ENCODE data around the gene MAP3K21.

The MAP3K21 gene

DNA sequence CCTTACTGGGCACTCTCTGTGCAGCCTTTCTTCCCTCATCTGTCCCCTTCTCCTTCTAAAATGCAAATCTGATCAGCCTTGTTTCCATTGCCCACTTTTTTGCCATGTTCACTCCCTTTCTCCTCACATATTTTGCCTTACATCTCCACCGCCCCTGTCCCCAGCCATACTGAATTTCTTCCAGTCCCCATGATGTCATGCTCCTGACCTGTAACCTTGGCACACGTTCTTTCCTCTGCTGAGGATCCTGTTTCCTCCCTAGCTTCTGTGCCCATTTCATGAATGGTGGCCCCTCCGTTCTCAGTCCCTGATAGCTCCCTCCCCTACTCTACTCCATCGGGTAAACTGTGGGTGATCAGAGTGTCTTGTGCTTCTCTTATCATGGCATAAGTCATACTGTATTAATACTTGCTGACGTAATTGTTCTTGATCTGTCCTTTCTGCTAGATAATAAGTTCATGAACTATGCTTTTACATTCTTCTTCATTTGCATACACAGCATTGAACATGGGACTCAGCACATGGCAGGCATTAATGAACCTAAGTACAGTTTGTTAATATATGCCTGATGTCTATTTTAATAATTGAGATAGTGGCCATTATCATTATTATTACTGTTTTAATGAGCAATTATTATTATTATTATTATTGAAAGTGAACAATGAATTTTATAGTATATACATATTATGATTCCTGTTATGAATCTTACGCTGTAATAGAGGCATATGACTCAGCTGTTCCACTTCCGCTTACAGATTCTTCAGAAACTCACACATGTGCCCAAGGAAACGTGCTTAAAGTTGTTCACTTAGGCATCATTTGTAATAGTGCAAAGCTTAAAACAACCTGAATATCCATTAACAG is 28.5 kb downstream of the MAP3K21 start:
- Histone ChIP-seq H4K20me1 (ENCODE audit: insufficient read depth, low read length) (no peaks in the 10 kb centered on the region), H3K9me3 (replicated peaks; ENCODE audit: insufficient read depth, low read length) (no peaks in the 10 kb centered on the region), H2AFZ (ENCODE audit: low read length) (no peak overlapping the region), H3K79me2 (ENCODE audit: low read length) (0 out of 2 replicates have a peak, but pooled peaks cover 3% of the 10 kb centered on the region), H3K4me1 (ENCODE audit: low read length) (peaks cover 11% of the 10 kb centered on the region), H3F3A (ENCODE audit: insufficient read depth, low read length) (no peaks in the 10 kb centered on the region), H3K9ac (ENCODE audit: low read length) (no peak overlapping the region), H3K4me3 (ENCODE audit: low read length) (no peak overlapping the region), H3K27me3 (replicated peaks; ENCODE audit: insufficient read depth, low read length) (no peaks in the 10 kb centered on the region), H3K4me2 (ENCODE audit: low read depth, low read length) (no peak overlapping the region), H3K27ac (ENCODE audit: low read length) (no peak overlapping the region), H3K36me3 (replicated peaks; ENCODE audit: insufficient read depth, low read length) (no peaks in the 10 kb centered on the region), H3K9me2 (replicated peaks; ENCODE audit: insufficient read depth, low read length) (no peaks in the 10 kb centered on the region)
- TF ChIP-seq EZH2 (optimal IDR thresholded peaks at IDR 0.05; ENCODE audit: low read depth, low read length) (no peak), EZH2phosphoT487 (IDR thresholded peaks at IDR 0.05; ENCODE audit: low read length) (no peak)
- TF ChIP-seq, protein P1, sequence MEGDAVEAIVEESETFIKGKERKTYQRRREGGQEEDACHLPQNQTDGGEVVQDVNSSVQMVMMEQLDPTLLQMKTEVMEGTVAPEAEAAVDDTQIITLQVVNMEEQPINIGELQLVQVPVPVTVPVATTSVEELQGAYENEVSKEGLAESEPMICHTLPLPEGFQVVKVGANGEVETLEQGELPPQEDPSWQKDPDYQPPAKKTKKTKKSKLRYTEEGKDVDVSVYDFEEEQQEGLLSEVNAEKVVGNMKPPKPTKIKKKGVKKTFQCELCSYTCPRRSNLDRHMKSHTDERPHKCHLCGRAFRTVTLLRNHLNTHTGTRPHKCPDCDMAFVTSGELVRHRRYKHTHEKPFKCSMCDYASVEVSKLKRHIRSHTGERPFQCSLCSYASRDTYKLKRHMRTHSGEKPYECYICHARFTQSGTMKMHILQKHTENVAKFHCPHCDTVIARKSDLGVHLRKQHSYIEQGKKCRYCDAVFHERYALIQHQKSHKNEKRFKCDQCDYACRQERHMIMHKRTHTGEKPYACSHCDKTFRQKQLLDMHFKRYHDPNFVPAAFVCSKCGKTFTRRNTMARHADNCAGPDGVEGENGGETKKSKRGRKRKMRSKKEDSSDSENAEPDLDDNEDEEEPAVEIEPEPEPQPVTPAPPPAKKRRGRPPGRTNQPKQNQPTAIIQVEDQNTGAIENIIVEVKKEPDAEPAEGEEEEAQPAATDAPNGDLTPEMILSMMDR (IDR thresholded peaks at IDR 0.05; ENCODE audit: low read length) = no peak
- no peak for DNase-seq

DNA sequence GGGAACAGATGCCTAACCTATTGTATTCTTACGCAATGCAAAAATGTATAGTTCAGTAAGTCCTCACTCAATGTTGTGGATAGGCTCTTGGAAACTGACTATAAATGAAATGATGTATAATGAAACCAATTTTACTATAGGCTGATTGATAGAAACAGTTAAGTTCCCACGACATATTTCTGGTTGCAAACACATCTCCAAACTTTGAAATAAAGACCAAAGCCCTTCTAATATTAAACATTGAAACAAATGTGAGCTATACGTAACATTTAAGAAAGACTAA is 29.1 kb downstream of the MAP3K21 start:
- Histone ChIP-seq H3K27ac (ENCODE audit: low read length) (no peak overlapping the region), H2AFZ (ENCODE audit: low read length) (no peak overlapping the region)
- DNase-seq = no peak

DNA sequence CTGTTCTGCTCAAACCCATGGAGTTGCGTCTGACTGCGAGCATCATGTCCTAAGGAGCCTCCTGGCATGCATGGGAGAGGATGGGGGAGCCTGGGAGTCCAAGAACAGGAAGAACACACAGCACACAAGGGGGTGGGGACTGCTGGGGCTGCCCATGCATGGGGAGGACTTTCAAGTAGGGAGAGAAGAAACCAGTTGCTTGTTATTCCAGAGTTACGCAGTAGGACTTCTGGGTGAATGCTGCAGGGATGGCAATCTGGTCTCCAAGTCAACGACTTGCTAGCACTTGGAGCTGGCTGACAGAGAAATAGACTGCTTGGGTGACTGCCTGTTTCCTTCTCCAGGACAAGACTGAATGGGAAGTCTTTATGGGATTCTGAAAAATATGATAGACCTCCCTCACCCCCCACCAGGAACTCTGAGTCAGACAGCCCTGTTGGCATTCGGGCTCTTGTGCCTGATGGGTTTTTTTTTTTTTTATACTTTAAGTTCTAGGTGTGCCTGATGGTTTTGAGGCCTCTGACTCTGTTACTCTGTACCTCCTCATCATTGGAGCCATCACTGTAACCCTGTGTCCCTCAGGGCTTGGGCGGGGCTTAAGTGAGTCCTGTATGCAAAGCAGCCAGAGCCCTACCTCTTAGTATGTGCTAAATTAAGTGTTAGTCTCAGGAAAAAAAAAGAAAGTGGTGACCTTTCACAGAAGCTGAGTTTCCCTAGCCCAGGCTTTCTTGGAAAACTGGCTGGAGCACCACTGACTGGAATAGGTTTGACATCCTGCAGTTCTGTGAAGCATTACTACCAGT is 30.3 kb downstream of the MAP3K21 start:
- 0 out of 2 replicates have a peak, but pooled peaks cover 3% of the 10 kb centered on the region for H3K79me2 ChIP-seq (ENCODE audit: low read length)
- no peak overlapping the region for H3K9ac ChIP-seq (ENCODE audit: low read length)
- H3F3A ChIP-seq (ENCODE audit: insufficient read depth, low read length) = no peaks in the 10 kb centered on the region
- no peaks in the 10 kb centered on the region for H4K20me1 ChIP-seq (ENCODE audit: insufficient read depth, low read length)
- no peak overlapping the region for H3K4me3 ChIP-seq (ENCODE audit: low read length)
- no peaks in the 10 kb centered on the region for H3K9me2 ChIP-seq (replicated peaks; ENCODE audit: insufficient read depth, low read length)
- peaks cover 5% of the 10 kb centered on the region for H3K4me1 ChIP-seq (ENCODE audit: low read length)
- no peak for TF ChIP-seq EZH2 (optimal IDR thresholded peaks at IDR 0.05; ENCODE audit: low read depth, low read length)
- TF ChIP-seq, protein P1 (IDR thresholded peaks at IDR 0.05; ENCODE audit: low read length) = no peak
- no peak for TF ChIP-seq EZH2phosphoT487 (IDR thresholded peaks at IDR 0.05; ENCODE audit: low read length)
- peak; percentile 38 for DNase-seq
- H2AFZ ChIP-seq (ENCODE audit: low read length) = no peak overlapping the region
- H3K9me3 ChIP-seq (replicated peaks; ENCODE audit: insufficient read depth, low read length) = no peaks in the 10 kb centered on the region
- H3K4me2 ChIP-seq (ENCODE audit: low read depth, low read length) = no peak overlapping the region
- no peak overlapping the region for H3K27ac ChIP-seq (ENCODE audit: low read length)
- no peaks in the 10 kb centered on the region for H3K36me3 ChIP-seq (replicated peaks; ENCODE audit: insufficient read depth, low read length)
- H3K27me3 ChIP-seq (replicated peaks; ENCODE audit: insufficient read depth, low read length) = no peaks in the 10 kb centered on the region

More for the DNA sequence above, 29.1 kb downstream of the MAP3K21 start:
- Histone ChIP-seq H3K4me2 (ENCODE audit: low read depth, low read length) (no peak overlapping the region), H3K9me3 (replicated peaks; ENCODE audit: insufficient read depth, low read length) (no peaks in the 10 kb centered on the region), H3K79me2 (ENCODE audit: low read length) (0 out of 2 replicates have a peak, but pooled peaks cover 3% of the 10 kb centered on the region), H3K9me2 (replicated peaks; ENCODE audit: insufficient read depth, low read length) (no peaks in the 10 kb centered on the region), H3F3A (ENCODE audit: insufficient read depth, low read length) (no peaks in the 10 kb centered on the region), H3K9ac (ENCODE audit: low read length) (no peak overlapping the region), H3K27me3 (replicated peaks; ENCODE audit: insufficient read depth, low read length) (no peaks in the 10 kb centered on the region), H3K36me3 (replicated peaks; ENCODE audit: insufficient read depth, low read length) (no peaks in the 10 kb centered on the region), H4K20me1 (ENCODE audit: insufficient read depth, low read length) (no peaks in the 10 kb centered on the region), H3K4me3 (ENCODE audit: low read length) (no peak overlapping the region), H3K4me1 (ENCODE audit: low read length) (peaks cover 11% of the 10 kb centered on the region)
- TF ChIP-seq EZH2phosphoT487 (IDR thresholded peaks at IDR 0.05; ENCODE audit: low read length) = no peak
- TF ChIP-seq, protein P1 (IDR thresholded peaks at IDR 0.05; ENCODE audit: low read length) = no peak
- no peak for TF ChIP-seq EZH2 (optimal IDR thresholded peaks at IDR 0.05; ENCODE audit: low read depth, low read length)
